ENCODE measurements around the gene FZD2.

Gene FZD2

GRCh38 chr17:44607836-44608690 is 50.8 kb downstream of the FZD2 start:
- peak; percentile 92 for DNase-seq (ENCODE audit: low read depth)

DNA sequence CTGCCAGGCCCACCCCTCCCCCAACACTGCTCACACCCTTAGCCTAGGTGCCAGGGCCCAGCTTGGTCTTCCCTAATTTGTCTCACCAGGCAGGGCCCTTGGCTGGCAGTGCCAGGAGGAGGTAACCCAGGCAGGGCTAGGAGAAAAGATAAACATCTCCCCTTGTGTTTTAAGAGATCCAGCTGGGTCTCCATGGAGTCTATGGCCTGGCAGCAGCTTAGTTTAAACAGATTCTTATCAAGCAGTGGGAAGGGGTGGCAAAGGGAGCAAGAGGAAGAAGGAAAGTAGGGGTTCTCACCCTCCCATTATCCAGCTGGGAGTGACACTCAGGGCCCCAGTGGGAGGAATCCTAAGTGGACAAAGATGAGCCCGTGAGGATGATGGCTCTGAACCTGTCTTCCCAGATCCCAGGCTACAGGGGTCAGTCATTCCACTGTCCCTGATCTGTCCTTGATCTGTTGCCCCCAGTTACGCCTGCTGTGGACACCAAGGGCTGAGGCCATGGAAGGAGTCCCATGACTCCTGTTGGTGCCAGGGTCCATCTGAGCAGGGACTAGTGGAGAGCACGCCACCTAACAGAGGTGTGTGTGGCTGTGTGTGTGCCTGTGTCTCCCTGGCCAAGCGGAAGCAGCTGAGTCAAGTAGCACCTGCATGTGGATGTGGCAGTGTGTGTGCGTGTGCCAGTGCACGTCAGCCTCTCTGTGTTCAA is 51.6 kb downstream of the FZD2 start:
- peak; percentile 41 for DNase-seq (ENCODE audit: low read depth)

DNA sequence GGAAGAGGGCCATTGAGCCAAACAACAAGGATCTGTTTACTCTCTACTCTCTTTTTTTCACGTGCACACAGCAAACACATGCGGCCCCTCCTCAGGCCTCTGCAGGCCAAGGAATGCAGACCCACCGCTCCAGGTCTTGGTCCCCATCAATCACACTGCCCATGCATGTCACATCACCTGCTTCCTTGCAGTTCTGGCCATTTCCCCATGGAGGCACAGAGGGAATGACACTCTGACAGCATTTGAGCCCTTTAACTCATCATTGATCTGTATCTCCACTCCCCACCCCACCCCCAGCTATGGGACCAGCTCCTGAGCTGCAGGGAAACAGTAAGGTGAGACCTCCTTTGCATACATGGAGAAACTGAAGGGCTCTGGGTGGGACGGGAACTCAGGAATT is 53.0 kb downstream of the FZD2 start:
- DNase-seq (ENCODE audit: low read depth), result no peak

All from EH (cell line).